ENCODE measurements around the gene SMYD3. TPM values are rescaled to one million over a fixed set of nuclear protein-coding genes. Genes with fewer than 3 reads are reported as not detected.
"Not testable (repeated sequence)": the region's sequence is repeated elsewhere in the genome, so short reads cannot be mapped to it uniquely, and the experiment has no call there.

Gene SMYD3
- total and polyA plus RNA-seq, 4 donors = 10.5 to 40.1 (median 32.5) TPM

GRCh38 chr1:245825128-245825901 is 681.8 kb downstream of the SMYD3 start:
- no peaks in the 10 kb centered on the region for H3K27me3 ChIP-seq (ENCODE audit: control insufficient read depth in 3 of 3, insufficient read depth in 3 of 3, low read length in 2 of 3)
- peak in 2 of 3 donors; percentile 38 to 52 for DNase-seq
- no peak for ATAC-seq (ENCODE audit: insufficient read depth, low FRiP score)
- peaks cover 0 to 3% (median 0%) of the 10 kb centered on the region in 5 donors for H3K4me1 ChIP-seq (ENCODE audit: control insufficient read depth in 5 of 5, insufficient read depth in 5 of 5, low read length in 5 of 5)
- TF ChIP-seq, protein P1, sequence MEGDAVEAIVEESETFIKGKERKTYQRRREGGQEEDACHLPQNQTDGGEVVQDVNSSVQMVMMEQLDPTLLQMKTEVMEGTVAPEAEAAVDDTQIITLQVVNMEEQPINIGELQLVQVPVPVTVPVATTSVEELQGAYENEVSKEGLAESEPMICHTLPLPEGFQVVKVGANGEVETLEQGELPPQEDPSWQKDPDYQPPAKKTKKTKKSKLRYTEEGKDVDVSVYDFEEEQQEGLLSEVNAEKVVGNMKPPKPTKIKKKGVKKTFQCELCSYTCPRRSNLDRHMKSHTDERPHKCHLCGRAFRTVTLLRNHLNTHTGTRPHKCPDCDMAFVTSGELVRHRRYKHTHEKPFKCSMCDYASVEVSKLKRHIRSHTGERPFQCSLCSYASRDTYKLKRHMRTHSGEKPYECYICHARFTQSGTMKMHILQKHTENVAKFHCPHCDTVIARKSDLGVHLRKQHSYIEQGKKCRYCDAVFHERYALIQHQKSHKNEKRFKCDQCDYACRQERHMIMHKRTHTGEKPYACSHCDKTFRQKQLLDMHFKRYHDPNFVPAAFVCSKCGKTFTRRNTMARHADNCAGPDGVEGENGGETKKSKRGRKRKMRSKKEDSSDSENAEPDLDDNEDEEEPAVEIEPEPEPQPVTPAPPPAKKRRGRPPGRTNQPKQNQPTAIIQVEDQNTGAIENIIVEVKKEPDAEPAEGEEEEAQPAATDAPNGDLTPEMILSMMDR (IDR thresholded peaks at IDR 0.05; ENCODE audit: control extremely low read depth, extremely low read depth) = no peak
- H3K9ac ChIP-seq (ENCODE audit: insufficient read depth in 1 of 2, low read length in 2 of 2) = no peak overlapping the region
- H3K9me3 ChIP-seq (ENCODE audit: control insufficient read depth in 4 of 4, insufficient read depth in 3 of 4, low read length in 3 of 4) = peaks cover 0 to 3% (median 0%) of the 10 kb centered on the region in 4 donors
- no peak overlapping the region for H3K4me3 ChIP-seq
- no peak overlapping the region for H3K27ac ChIP-seq (ENCODE audit: low read depth in 1 of 2, low read length in 1 of 2)
- peaks cover 0 to 3% (median 0%) of the 10 kb centered on the region in 4 donors for H3K36me3 ChIP-seq (ENCODE audit: control insufficient read depth in 4 of 4, insufficient read depth in 4 of 4, low read length in 4 of 4)
- WGBS, 2 donors = 83% methylated on average over 13 of the region's 13 CpGs

GRCh38 chr1:245823408-245824147 is 683.5 kb downstream of the SMYD3 start:
- Histone ChIP-seq H3K9ac (ENCODE audit: insufficient read depth in 1 of 2, low read length in 2 of 2) (no peak overlapping the region), H3K4me3 (no peak overlapping the region), H3K27me3 (ENCODE audit: control insufficient read depth in 3 of 3, insufficient read depth in 3 of 3, low read length in 2 of 3) (no peaks in the 10 kb centered on the region), H3K9me3 (ENCODE audit: control insufficient read depth in 4 of 4, insufficient read depth in 3 of 4, low read length in 3 of 4) (peaks cover 0 to 3% (median 0%) of the 10 kb centered on the region in 4 donors), H3K36me3 (ENCODE audit: control insufficient read depth in 4 of 4, insufficient read depth in 4 of 4, low read length in 4 of 4) (peaks cover 0 to 3% (median 0%) of the 10 kb centered on the region in 4 donors), H3K4me1 (ENCODE audit: control insufficient read depth in 5 of 5, insufficient read depth in 5 of 5, low read length in 5 of 5) (peaks cover 0 to 3% (median 0%) of the 10 kb centered on the region in 5 donors), H3K27ac (ENCODE audit: low read depth in 1 of 2, low read length in 1 of 2) (peak overlapping the region in 1 of 2 donors; percentile 34)
- 82 to 91% methylated on average over 13 of the region's 13 CpGs for WGBS, 2 donors
- ATAC-seq (ENCODE audit: insufficient read depth, low FRiP score) (no peak), DNase-seq (peak in 2 of 3 donors; percentile 48 to 88)
- TF ChIP-seq, protein P1 (IDR thresholded peaks at IDR 0.05; ENCODE audit: control extremely low read depth, extremely low read depth) = no peak

GRCh38 chr1:245822996-245823395 is 684.1 kb downstream of the SMYD3 start:
- ATAC-seq (ENCODE audit: insufficient read depth, low FRiP score) = peak; percentile 78
- peak in 2 of 3 donors; percentile 48 to 76 for DNase-seq
- H3K4me3 ChIP-seq = no peak overlapping the region
- H3K36me3 ChIP-seq (ENCODE audit: control insufficient read depth in 4 of 4, insufficient read depth in 4 of 4, low read length in 4 of 4) = peaks cover 0 to 3% (median 0%) of the 10 kb centered on the region in 4 donors
- no peaks in the 10 kb centered on the region for H3K27me3 ChIP-seq (ENCODE audit: control insufficient read depth in 3 of 3, insufficient read depth in 3 of 3, low read length in 2 of 3)
- H3K4me1 ChIP-seq (ENCODE audit: control insufficient read depth in 5 of 5, insufficient read depth in 5 of 5, low read length in 5 of 5) = peaks cover 0 to 3% (median 0%) of the 10 kb centered on the region in 5 donors
- peaks cover 0 to 3% (median 0%) of the 10 kb centered on the region in 4 donors for H3K9me3 ChIP-seq (ENCODE audit: control insufficient read depth in 4 of 4, insufficient read depth in 3 of 4, low read length in 3 of 4)
- H3K9ac ChIP-seq (ENCODE audit: insufficient read depth in 1 of 2, low read length in 2 of 2) = no peak overlapping the region
- H3K27ac ChIP-seq (ENCODE audit: low read depth in 1 of 2, low read length in 1 of 2) = peak overlapping the region in 1 of 2 donors; percentile 54
- TF ChIP-seq, protein P1 (IDR thresholded peaks at IDR 0.05; ENCODE audit: control extremely low read depth, extremely low read depth) = no peak
- 81 to 85% methylated on average over 11 of the region's 11 CpGs for WGBS, 2 donors

GRCh38 chr1:245818363-245818762 is 688.7 kb downstream of the SMYD3 start:
- not testable (repeated sequence) for ATAC-seq (ENCODE audit: insufficient read depth, low FRiP score); H3K4me1 ChIP-seq (ENCODE audit: control insufficient read depth in 5 of 5, insufficient read depth in 5 of 5, low read length in 5 of 5); H3K9me3 ChIP-seq (ENCODE audit: control insufficient read depth in 4 of 4, insufficient read depth in 3 of 4, low read length in 3 of 4); H3K27ac ChIP-seq (ENCODE audit: low read depth in 1 of 2, low read length in 1 of 2); H3K36me3 ChIP-seq (ENCODE audit: control insufficient read depth in 4 of 4, insufficient read depth in 4 of 4, low read length in 4 of 4); DNase-seq; H3K27me3 ChIP-seq (ENCODE audit: control insufficient read depth in 3 of 3, insufficient read depth in 3 of 3, low read length in 2 of 3); H3K4me3 ChIP-seq; H3K9ac ChIP-seq (ENCODE audit: insufficient read depth in 1 of 2, low read length in 2 of 2)
- 69 to 96% methylated on average over 4 to 5 of the region's 6 CpGs for WGBS, 2 donors

GRCh38 chr1:245816496-245816895 is 690.6 kb downstream of the SMYD3 start:
- H3K4me1 ChIP-seq (ENCODE audit: control insufficient read depth in 5 of 5, insufficient read depth in 5 of 5, low read length in 5 of 5); ATAC-seq (ENCODE audit: insufficient read depth, low FRiP score); H3K9ac ChIP-seq (ENCODE audit: insufficient read depth in 1 of 2, low read length in 2 of 2); H3K36me3 ChIP-seq (ENCODE audit: control insufficient read depth in 4 of 4, insufficient read depth in 4 of 4, low read length in 4 of 4); H3K4me3 ChIP-seq; H3K27ac ChIP-seq (ENCODE audit: low read depth in 1 of 2, low read length in 1 of 2); DNase-seq; H3K27me3 ChIP-seq (ENCODE audit: control insufficient read depth in 3 of 3, insufficient read depth in 3 of 3, low read length in 2 of 3); H3K9me3 ChIP-seq (ENCODE audit: control insufficient read depth in 4 of 4, insufficient read depth in 3 of 4, low read length in 3 of 4): not testable (repeated sequence)
- WGBS, 2 donors = 94 to 95% methylated on average over 22 to 24 of the region's 24 CpGs
